H9 (cell line): Measurements from ENCODE around the gene B3GALT5. TPM values are rescaled to one million over a fixed set of nuclear protein-coding genes. Genes with fewer than 3 reads are reported as not detected.

ENCODE experiments used
- DNase-seq: peaks from one replicate; pipeline ENCODE4 v3.0.0-alpha.2; 2017
- H2AFZ ChIP-seq: one replicate; pipeline ENCODE4 v1.6.1; 2013; ENCODE audit warnings: mild to moderate bottlenecking, low read length, control low read depth, moderate library complexity
- H2AK5ac ChIP-seq: 2 replicates; pipeline ENCODE4 v1.6.1; 2013; ENCODE audit warnings: low read length, control low read depth, mixed read lengths; ENCODE audit not compliant: insufficient read length
- H2BK120ac ChIP-seq: one replicate; pipeline ENCODE4 v1.6.1; 2013; ENCODE audit warnings: low read depth, mild to moderate bottlenecking, low read length, control low read depth, inconsistent platforms; ENCODE audit not compliant: poor library complexity, severe bottlenecking
- H2BK12ac ChIP-seq: 2 replicates; pipeline ENCODE4 v1.6.1; 2013; ENCODE audit warnings: low read length, control low read depth, mixed read lengths, low read depth; ENCODE audit not compliant: insufficient read length
- H2BK15ac ChIP-seq: 2 replicates; pipeline ENCODE4 v1.6.1; 2013; ENCODE audit warnings: low read depth, low read length, control low read depth
- H2BK20ac ChIP-seq: one replicate; pipeline ENCODE4 v1.6.1; 2013; ENCODE audit warnings: low read depth, mild to moderate bottlenecking, low read length, control low read depth, inconsistent platforms; ENCODE audit not compliant: poor library complexity, severe bottlenecking
- H2BK5ac ChIP-seq: 2 replicates; pipeline ENCODE4 v1.6.1; 2013; ENCODE audit warnings: low read length, control low read depth, mixed read lengths; ENCODE audit not compliant: insufficient read length
- H3K14ac ChIP-seq: 2 replicates; pipeline ENCODE4 v1.6.1; 2013; ENCODE audit warnings: low read length, control low read depth; ENCODE audit not compliant: insufficient read depth
- H3K18ac ChIP-seq: 2 replicates; pipeline ENCODE4 v1.6.1; 2013; ENCODE audit warnings: low read depth, mild to moderate bottlenecking, mixed read lengths, low read length, control low read depth; ENCODE audit not compliant: insufficient read length
- H3K23ac ChIP-seq: 2 replicates; pipeline ENCODE4 v1.6.1; 2013; ENCODE audit warnings: low read length, control low read depth, mixed read lengths, low read depth; ENCODE audit not compliant: insufficient read length
- H3K23me2 ChIP-seq: 2 replicates; pipeline ENCODE4 v1.6.1; 2013; ENCODE audit warnings: low read depth, mild to moderate bottlenecking, mixed read lengths, low read length, control low read depth; ENCODE audit not compliant: insufficient read length, poor library complexity, severe bottlenecking
- H3K27ac ChIP-seq: 2 replicates; pipeline ENCODE4 v1.5.1; 2013; ENCODE audit warnings: low read length, control low read depth, mixed read lengths, low read depth; ENCODE audit not compliant: insufficient read length
- H3K27me3 ChIP-seq: 2 replicates; pipeline ENCODE4 v1.6.1; 2013; ENCODE audit warnings: low read length, control low read depth, inconsistent platforms; ENCODE audit not compliant: insufficient read depth
- H3K4ac ChIP-seq: 2 replicates; pipeline ENCODE4 v1.6.1; 2013; ENCODE audit warnings: low read depth, mild to moderate bottlenecking, control low read depth, inconsistent platforms, low read length, moderate library complexity
- H3K4me1 ChIP-seq: 2 replicates; pipeline ENCODE4 v1.6.1; 2013; ENCODE audit warnings: low read length, control low read depth, inconsistent platforms; ENCODE audit not compliant: insufficient read depth
- H3K4me2 ChIP-seq: 2 replicates; pipeline ENCODE4 v1.6.1; 2013; ENCODE audit warnings: low read length, control low read depth, mixed read lengths; ENCODE audit not compliant: insufficient read length, insufficient read depth
- H3K56ac ChIP-seq: 2 replicates; pipeline ENCODE4 v1.6.1; 2013; ENCODE audit warnings: low read depth, mild to moderate bottlenecking, mixed read lengths, low read length, control low read depth; ENCODE audit not compliant: insufficient read length
- H3K79me1 ChIP-seq: 2 replicates; pipeline ENCODE4 v1.6.1; 2013; ENCODE audit warnings: low read depth, mild to moderate bottlenecking, moderate library complexity, low read length, control low read depth, inconsistent platforms; ENCODE audit not compliant: insufficient read depth, poor library complexity, severe bottlenecking
- H3K79me2 ChIP-seq: 2 replicates; pipeline ENCODE4 v1.6.1; 2013; ENCODE audit warnings: low read length, control low read depth, inconsistent platforms; ENCODE audit not compliant: insufficient read depth
- H3K9ac ChIP-seq: 2 replicates; pipeline ENCODE4 v1.6.1; 2013; ENCODE audit warnings: low read length, control low read depth, mixed read lengths; ENCODE audit not compliant: insufficient read length; ENCODE audit errors: extremely low read depth
- H3K9me3 ChIP-seq: one replicate; pipeline ENCODE4 v1.6.1; 2013; ENCODE audit warnings: low read depth, low read length, inconsistent platforms; ENCODE audit not compliant: control insufficient read depth
- H3T11ph ChIP-seq: one replicate; pipeline ENCODE4 v1.6.1; 2013; ENCODE audit warnings: mild to moderate bottlenecking, low read length, control low read depth, inconsistent platforms
- H4K20me1 ChIP-seq: one replicate; pipeline ENCODE4 v1.6.1; 2013; ENCODE audit not compliant: control insufficient read depth, insufficient read length, insufficient read depth
- H4K5ac ChIP-seq: 2 replicates; pipeline ENCODE4 v1.6.1; 2013; ENCODE audit warnings: low read depth, mild to moderate bottlenecking, mixed read lengths, low read length, control low read depth; ENCODE audit not compliant: insufficient read length
- H4K8ac ChIP-seq: replicated peaks from 2 replicates; pipeline ENCODE4 v1.6.1; 2013; ENCODE audit warnings: low read length, control low read depth, mixed read lengths, low read depth; ENCODE audit not compliant: insufficient read length
- H4K91ac ChIP-seq: 2 replicates; pipeline ENCODE4 v1.6.1; 2013; ENCODE audit warnings: low read depth, mild to moderate bottlenecking, moderate library complexity, mixed read lengths, low read length, control low read depth; ENCODE audit not compliant: insufficient read length
- H3K27ac Mint-ChIP-seq, 3 experiments: 2 replicates in 2 of 3; 3 replicates in 1 of 3; pipeline ENCODE4 v1.8.0; 2020 to 2021; ENCODE audit warnings: mixed read lengths in 3 of 3, mild to moderate bottlenecking in 1 of 3, moderate library complexity in 1 of 3
- H3K27me3 Mint-ChIP-seq: 2 replicates; pipeline ENCODE4 v1.8.0; 2021; ENCODE audit warnings: low read depth, mild to moderate bottlenecking, moderate library complexity, mixed read lengths
- H3K36me3 Mint-ChIP-seq, 3 experiments: 2 replicates in 2 of 3; 3 replicates in 1 of 3; pipeline ENCODE4 v1.8.0; 2020 to 2021; ENCODE audit warnings: low read depth in 3 of 3, mixed read lengths in 3 of 3; ENCODE audit not compliant: insufficient read depth in 1 of 3
- H3K4me1 Mint-ChIP-seq, 2 experiments: 2 replicates each; pipeline ENCODE4 v1.8.0; 2020; ENCODE audit warnings: mixed read lengths in 2 of 2
- H3K4me3 Mint-ChIP-seq, 2 experiments: 2 replicates in 1 of 2; 3 replicates in 1 of 2; pipeline ENCODE4 v1.8.0; 2020 to 2021; ENCODE audit warnings: mild to moderate bottlenecking in 2 of 2, mixed read lengths in 2 of 2, moderate library complexity in 1 of 2
- H3K9me3 Mint-ChIP-seq, 2 experiments: 2 replicates in 1 of 2; 3 replicates in 1 of 2; pipeline ENCODE4 v1.8.0; 2020; ENCODE audit warnings: mild to moderate bottlenecking in 2 of 2, mixed read lengths in 2 of 2, moderate library complexity in 1 of 2
- CTCF ChIP-seq: fragments of 200-600 bp; sonication (generic); conservative IDR thresholded peaks from 3 replicates; pipeline ENCODE4 v1.8.0; 2021; ENCODE audit warnings: antibody characterized with exemption, mild to moderate bottlenecking
- WGBS: extraction: QIAGEN DNeasy Blood & Tissue Kit; methylation state at CpG from one replicate; pipeline ENCODE4 v1.1.7; 2013; ENCODE audit warnings: missing lambda C conversion rate, low lambda C conversion rate, mixed read lengths; ENCODE audit not compliant: insufficient read length; ENCODE audit errors: extremely low coverage; 5-methylcytosine and 5-hydroxymethylcytosine counted together
- total RNA-seq: library from RNA; stranded (reverse); gene quantifications from 2 replicates; pipeline ENCODE4 v1.2.1, GENCODE V29; 2021

B3GALT5 gene
- total RNA-seq, 1 experiment from 2014 or later, result 24.7 TPM

- WGBS, result no CpG with 5 or more reads among the region's 2 CpGs
- H3K4me2 ChIP-seq, result no peak overlapping the region
- no peak overlapping the region for H3K4ac ChIP-seq
- no peaks in the 10 kb centered on the region; the same call in 1 of the 2 replicates for H3K27me3 Mint-ChIP-seq
- H3K27ac ChIP-seq, result no peak overlapping the region
- no peak for DNase-seq
- H3K23ac ChIP-seq, result no peak overlapping the region
- no peak overlapping the region for H3K14ac ChIP-seq
- no peak overlapping the region for H2BK120ac ChIP-seq
- H2BK15ac ChIP-seq, result no peak overlapping the region
- no peak overlapping the region for H4K91ac ChIP-seq
- no peaks in the 10 kb centered on the region for H4K20me1 ChIP-seq
- no peak overlapping the region for H4K5ac ChIP-seq
- H2AK5ac ChIP-seq, result no peak overlapping the region
- no peak overlapping the region for H2BK20ac ChIP-seq
- no peaks in the 10 kb centered on the region; the same call in 1 of the 2 replicates for H3K4me1 ChIP-seq
- H3K23me2 ChIP-seq, result no peaks in the 10 kb centered on the region
- H3K27ac Mint-ChIP-seq, result no peak overlapping the region; a peak in 1 of 7 replicates
- H2AFZ ChIP-seq, result no peak overlapping the region
- H3K4me3 Mint-ChIP-seq, result no peak overlapping the region
- H3K9ac ChIP-seq, result no peak overlapping the region
- H3K36me3 Mint-ChIP-seq, result peaks cover 19 to 34% (median 24%) of the 10 kb centered on the region in 3 experiments
- no peak overlapping the region for H2BK12ac ChIP-seq
- H3K27me3 ChIP-seq, result no peaks in the 10 kb centered on the region
- peaks cover 21 to 26% of the 10 kb centered on the region in 2 experiments for H3K4me1 Mint-ChIP-seq
- no peak overlapping the region for H3K56ac ChIP-seq
- no peaks in the 10 kb centered on the region for H3K9me3 Mint-ChIP-seq
- H3K79me2 ChIP-seq, result no peaks in the 10 kb centered on the region
- no peaks in the 10 kb centered on the region for H3K79me1 ChIP-seq
- no peak overlapping the region for H4K8ac ChIP-seq
- H2BK5ac ChIP-seq, result no peak overlapping the region
- no peak overlapping the region for H3T11ph ChIP-seq
- no peaks in the 10 kb centered on the region for H3K9me3 ChIP-seq
- TF ChIP-seq CTCF, result no peak
- no peak overlapping the region for H3K18ac ChIP-seq
Observed at GRCh38 chr21:39670701-39671100, 58.0 kb downstream of the B3GALT5 start.
